Fibroblast of lung (primary cell): ENCODE results near the gene RAB1A.

ENCODE experiments used
- CTCF ChIP-seq, 2 donors: IDR thresholded peaks in 1 of 2; conservative IDR thresholded peaks in 1 of 2; 1 replicate in 1 of 2; 2 replicates in 1 of 2; pipeline ENCODE4 v1.5.1; 2011 to 2012; ENCODE audit warnings: low read length in 2 of 2, control low read depth in 1 of 2, inconsistent platforms in 1 of 2, low read depth in 1 of 2, mild to moderate bottlenecking in 1 of 2
- EZH2 ChIP-seq: IDR thresholded peaks from 2 replicates; pipeline ENCODE4 v1.5.1; 2012; ENCODE audit warnings: low read length, control low read depth, mild to moderate bottlenecking; ENCODE audit errors: missing control alignments

DNA sequence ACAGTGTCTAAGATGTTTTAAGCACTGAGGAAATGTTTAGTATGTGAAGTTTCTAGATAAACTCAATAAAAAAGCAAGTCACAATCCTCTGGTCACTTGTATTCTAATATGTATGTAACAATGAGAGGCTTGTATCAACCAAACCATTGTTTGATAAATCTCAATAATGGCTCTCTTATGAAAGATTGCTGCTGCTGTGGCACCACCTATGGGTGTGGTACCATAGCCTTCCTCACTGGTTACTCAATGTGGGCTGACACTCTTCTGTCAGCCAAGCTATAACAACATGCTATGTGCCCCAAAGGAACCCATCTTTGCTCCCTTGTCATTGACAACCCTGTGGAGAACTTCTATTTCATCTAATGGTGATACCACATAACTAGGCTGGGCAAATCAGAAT, 12.6 kb upstream of the RAB1A start:
- no peak for TF ChIP-seq EZH2
- peak in 1 of 2 donors; percentile 8 for TF ChIP-seq CTCF (conservative IDR thresholded peaks at IDR 0.05 in 1 of 2, IDR thresholded peaks at IDR 0.05 in 1 of 2; ENCODE audit: low read depth in 1 of 2, low read length in 2 of 2)
